ENCODE measurements around the gene LAMB3. TPM values are rescaled to one million over a fixed set of nuclear protein-coding genes. Genes with fewer than 3 reads are reported as not detected.

The LAMB3 gene
- polyA plus RNA-seq, 1 experiment, result 4.4 TPM

- H3K4me3 ChIP-seq (ENCODE audit: low read depth, low read length), result no peak overlapping the region
- ChIA-PET CTCF (interaction anchor here (0.9 to 1.6 kb wide), 5 partner anchors 8 to 104 kb away, joined by 3 to 6 read pairs (median 3); no protein-coding TSS in a partner anchor), POLR2A (no interaction called here)
- peaks cover 19% of the 10 kb centered on the region for H3K27me3 ChIP-seq (ENCODE audit: control insufficient read depth, insufficient read depth, low read length)
- H3K36me3 ChIP-seq (ENCODE audit: control insufficient read depth, insufficient read depth, low read length), result no peaks in the 10 kb centered on the region
- TF ChIP-seq, protein P1, sequence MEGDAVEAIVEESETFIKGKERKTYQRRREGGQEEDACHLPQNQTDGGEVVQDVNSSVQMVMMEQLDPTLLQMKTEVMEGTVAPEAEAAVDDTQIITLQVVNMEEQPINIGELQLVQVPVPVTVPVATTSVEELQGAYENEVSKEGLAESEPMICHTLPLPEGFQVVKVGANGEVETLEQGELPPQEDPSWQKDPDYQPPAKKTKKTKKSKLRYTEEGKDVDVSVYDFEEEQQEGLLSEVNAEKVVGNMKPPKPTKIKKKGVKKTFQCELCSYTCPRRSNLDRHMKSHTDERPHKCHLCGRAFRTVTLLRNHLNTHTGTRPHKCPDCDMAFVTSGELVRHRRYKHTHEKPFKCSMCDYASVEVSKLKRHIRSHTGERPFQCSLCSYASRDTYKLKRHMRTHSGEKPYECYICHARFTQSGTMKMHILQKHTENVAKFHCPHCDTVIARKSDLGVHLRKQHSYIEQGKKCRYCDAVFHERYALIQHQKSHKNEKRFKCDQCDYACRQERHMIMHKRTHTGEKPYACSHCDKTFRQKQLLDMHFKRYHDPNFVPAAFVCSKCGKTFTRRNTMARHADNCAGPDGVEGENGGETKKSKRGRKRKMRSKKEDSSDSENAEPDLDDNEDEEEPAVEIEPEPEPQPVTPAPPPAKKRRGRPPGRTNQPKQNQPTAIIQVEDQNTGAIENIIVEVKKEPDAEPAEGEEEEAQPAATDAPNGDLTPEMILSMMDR (IDR thresholded peaks at IDR 0.05; ENCODE audit: insufficient read depth, low read depth, low read length), result no peak
- DNase-seq (ENCODE audit: low read depth), result no peak
Measured at GRCh38 chr1:209673631-209674417, 21.6 kb upstream of the LAMB3 start.

DNA sequence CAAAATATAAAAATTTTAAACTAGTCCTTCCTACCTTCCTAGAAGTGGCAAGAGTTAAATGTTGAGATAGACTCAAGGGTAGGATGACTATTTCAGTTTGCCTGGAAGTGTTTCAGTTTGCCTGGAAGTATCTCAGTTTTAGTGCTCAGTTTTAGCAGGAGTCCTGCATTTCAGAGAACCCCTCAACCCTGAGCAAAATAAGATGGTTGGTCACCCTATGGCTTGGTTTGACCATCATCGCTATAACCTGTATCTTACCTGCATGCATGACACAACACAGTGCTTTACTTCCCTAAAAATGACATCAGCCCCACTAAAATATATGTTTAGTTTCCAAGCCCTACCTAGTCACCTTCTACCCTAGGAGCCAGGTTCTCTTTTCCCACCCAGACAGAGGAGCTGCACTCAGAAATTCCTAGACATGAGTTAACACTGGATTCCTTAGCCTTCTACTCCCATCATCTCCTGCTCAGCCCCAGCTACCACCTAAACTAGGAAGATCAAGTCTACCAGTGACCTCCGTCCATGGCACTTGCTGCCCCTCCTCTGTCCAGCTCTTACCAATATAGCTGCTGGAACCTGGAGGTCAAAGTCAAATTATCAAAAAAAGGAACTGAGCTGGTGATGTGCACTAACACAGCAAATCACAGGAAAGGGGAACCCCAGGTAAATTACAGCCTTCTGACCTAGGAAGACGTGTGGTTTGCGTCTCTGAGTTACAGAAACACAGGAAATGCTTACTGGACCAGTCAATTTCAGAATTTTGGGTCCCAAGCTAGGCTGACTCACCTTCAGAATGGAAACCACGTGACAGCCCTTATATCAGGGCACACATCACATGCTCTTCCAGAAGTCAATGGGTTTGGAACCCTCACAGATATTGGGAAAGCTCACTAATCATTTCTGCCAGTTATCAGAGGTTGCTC is 20.7 kb upstream of the LAMB3 start:
- CTCF ChIA-PET, result interaction anchor here (0.9 to 1.3 kb wide), 4 partner anchors 9 to 103 kb away, joined by 3 read pairs; no protein-coding TSS in a partner anchor
- DNase-seq (ENCODE audit: low read depth), result no peak

DNA sequence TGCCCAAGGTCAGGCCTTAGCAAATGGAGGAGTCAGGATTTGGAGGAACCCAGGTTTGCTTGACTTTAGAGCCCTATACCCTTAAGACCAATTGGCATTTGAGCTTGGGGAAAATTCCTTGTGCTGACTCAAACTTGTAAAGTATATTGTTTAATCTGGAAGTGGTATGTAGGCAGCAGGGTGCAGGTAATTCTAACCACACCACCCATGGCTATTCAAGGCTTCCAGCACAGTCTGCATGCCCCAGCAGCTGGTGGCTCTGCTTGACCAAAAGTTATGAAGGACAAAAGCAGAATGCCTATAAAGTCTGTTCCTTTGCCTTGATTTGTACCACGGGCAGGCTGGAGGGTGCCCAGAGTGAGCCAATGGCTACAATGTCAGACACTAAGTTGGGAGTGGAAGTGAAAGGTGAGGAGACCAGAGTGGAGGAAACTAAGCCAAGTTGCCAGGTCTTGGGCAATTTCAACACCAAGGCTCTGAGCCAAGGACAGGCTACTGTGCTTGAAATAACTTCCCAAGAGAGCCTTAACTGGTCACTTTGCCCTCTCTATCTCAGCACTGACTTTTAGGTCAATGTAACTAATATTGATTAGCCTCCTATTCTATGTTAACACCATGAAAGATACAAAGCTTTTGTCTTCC is 18.3 kb upstream of the LAMB3 start:
- CTCF ChIA-PET, result no interaction called here
- H3K4me3 ChIP-seq (ENCODE audit: low read depth, low read length), result no peak overlapping the region
- DNase-seq (ENCODE audit: low read depth), result no peak
- TF ChIP-seq, protein P1 (IDR thresholded peaks at IDR 0.05; ENCODE audit: insufficient read depth, low read depth, low read length), result no peak
- no peaks in the 10 kb centered on the region for H3K36me3 ChIP-seq (ENCODE audit: control insufficient read depth, insufficient read depth, low read length)
- peaks cover 10% of the 10 kb centered on the region for H3K27me3 ChIP-seq (ENCODE audit: control insufficient read depth, insufficient read depth, low read length)
- POLR2A ChIA-PET, result no interaction called here

More for the DNA sequence above, 20.7 kb upstream of the LAMB3 start:
- H3K4me3 ChIP-seq (ENCODE audit: low read depth, low read length), result no peak overlapping the region
- peaks cover 19% of the 10 kb centered on the region for H3K27me3 ChIP-seq (ENCODE audit: control insufficient read depth, insufficient read depth, low read length)
- H3K36me3 ChIP-seq (ENCODE audit: control insufficient read depth, insufficient read depth, low read length), result no peaks in the 10 kb centered on the region
- POLR2A ChIA-PET, result no interaction called here
- TF ChIP-seq, protein P1 (IDR thresholded peaks at IDR 0.05; ENCODE audit: insufficient read depth, low read depth, low read length), result no peak

- ChIA-PET POLR2A (no interaction called here), CTCF (no interaction called here)
- Histone ChIP-seq H3K4me3 (ENCODE audit: low read depth, low read length) (no peak overlapping the region), H3K27me3 (ENCODE audit: control insufficient read depth, insufficient read depth, low read length) (peaks cover 7% of the 10 kb centered on the region), H3K36me3 (ENCODE audit: control insufficient read depth, insufficient read depth, low read length) (no peaks in the 10 kb centered on the region)
- TF ChIP-seq, protein P1 (IDR thresholded peaks at IDR 0.05; ENCODE audit: insufficient read depth, low read depth, low read length), result no peak
- no peak for DNase-seq (ENCODE audit: low read depth)
Measured at GRCh38 chr1:209667708-209668107, 15.5 kb upstream of the LAMB3 start.

Data from BJ (cell line).